GM21515 (cell line): ENCODE data around the gene FGF1.

Experiments
- ATAC-seq: cut with Tn5 transposase; IDR thresholded peaks from one replicate; pipeline ENCODE4 v1.9.1; 2021; ENCODE audit not compliant: unreplicated experiment

FGF1 gene

DNA sequence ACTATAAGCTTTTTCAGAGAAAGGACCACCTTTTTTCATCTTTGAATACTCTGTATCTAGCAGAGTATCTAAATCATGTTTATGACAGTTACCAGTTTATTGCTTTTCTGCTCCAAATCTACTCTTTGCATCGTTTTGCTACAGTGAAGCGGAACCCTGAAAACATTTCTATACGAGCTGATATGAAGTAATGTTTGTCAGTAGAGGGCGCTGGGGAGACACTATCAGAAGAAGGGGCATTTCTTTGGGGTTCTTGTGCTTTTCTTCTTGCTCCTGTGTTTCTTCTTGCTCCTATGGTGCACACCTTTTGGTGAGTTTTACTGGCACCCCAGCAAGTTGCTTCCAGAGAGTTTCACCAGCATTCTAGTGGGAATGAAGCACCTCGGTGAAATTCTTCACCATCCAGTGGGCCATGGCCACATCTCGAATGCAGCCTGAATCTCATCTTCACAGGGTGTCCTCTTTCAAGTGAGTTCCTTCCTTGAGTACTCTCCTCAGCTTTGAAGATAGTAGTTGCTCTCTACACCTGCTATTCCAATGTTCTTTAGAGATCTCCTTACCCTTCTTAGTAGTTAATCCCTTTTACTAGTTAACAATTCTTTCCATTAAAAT lies 98.4 kb downstream of the FGF1 start:
- ATAC-seq = no peak

DNA sequence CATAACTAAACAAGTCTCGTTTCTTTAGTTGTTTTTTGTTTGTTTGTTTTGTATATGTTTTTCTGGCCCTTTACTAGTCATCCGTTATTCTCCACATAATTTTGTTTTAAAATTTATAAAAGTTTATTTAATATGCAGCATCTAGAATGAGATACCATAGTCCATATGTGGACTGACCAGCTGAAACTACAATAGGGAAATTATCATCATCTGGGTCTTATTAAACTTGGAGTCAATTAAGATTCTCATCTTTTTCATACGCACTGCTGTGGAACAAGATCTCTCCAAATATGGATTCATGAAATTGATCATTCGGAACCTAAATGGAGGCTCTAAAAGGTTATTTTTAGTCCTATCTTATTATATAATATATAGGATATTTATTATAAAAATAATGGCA lies 99.3 kb downstream of the FGF1 start:
- ATAC-seq = no peak

DNA sequence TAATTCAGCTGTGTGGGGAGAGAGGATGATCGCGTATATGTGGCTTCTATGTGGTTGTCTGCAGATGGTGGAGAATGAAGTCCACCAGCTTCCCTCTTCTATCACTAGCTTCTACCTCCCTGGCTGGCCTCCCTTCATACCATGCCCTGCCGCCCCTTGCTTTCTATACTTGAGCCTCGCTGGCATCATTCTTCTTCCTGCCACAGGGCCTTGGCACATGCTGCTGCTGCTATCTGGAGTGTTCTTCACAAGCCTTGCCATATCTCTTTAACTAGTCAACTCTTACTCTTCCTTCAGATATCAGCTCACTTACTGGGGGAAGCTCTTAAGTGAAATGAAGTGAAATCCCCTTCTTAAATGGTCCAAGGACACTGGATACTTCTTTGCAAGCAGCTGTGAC lies 100.4 kb downstream of the FGF1 start:
- ATAC-seq = no peak

DNA sequence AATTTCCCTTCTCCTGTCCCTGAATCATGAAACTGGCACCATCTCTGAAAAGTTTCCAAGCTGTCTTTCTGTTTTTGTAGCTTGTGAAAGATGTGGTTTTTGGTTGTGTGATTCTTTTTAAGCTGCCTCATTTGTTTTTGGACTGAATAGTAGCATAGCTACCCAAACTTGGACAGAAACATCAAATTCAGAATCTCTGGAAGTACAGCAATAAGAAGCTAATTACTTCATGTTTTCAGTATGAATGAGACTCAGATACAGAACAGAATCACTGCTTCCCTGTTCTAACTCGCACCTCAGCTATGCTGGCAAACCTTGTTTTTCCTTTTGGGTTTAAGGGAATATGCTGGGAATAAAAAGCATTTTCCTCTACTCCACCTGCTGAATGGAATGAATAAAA lies 101.0 kb downstream of the FGF1 start:
- ATAC-seq = no peak

DNA sequence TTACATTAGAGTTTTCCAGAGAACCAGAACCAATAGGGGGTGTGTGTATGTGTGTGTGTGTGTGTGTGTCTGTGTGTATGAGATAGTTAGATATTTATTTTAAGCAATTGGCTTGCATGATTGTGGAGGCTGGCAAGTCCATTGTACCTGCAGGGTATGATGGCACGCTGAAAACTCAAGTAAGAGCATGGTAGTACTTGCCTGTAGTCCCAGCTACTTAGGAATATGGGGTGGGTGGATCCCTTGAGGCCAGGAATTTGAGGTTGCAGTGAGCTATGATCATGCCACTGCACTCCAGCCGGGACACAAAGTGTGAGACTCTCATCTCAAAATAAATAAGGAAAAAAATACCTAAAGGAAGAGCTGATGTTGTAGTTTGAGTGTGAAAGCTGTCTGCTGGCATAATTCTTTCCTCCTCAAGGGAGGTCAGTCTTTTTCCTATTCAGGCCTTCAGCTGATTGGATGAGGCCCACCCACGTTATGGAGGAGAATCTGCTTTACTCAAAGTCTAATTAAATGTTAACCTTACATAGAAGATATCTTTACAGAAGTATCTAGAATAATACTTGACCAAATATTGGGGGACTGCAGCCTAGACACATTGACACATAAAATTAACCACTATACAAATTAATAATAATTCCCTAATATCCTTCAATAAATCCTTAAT lies 107.6 kb downstream of the FGF1 start:
- no peak for ATAC-seq

DNA sequence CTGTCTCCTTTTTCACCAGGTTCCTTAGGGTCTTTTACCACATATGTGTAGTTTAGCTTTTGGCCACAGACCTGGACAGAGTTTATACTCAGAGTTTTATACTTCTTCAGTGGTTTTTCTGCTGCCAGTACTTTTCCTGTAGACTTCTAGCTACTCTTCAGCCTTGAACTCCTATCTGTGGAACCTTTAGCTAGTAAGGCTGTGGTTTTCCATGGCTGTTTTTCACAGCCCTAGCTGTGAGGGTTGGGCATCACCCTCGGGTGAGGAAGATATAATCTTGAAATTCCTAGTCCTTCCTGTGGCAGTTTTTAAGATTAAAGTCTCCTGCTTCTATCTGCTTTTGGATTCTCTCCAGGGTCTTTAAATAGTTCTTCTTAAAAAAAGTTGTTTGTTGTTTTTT lies 109.1 kb downstream of the FGF1 start:
- no peak for ATAC-seq

DNA sequence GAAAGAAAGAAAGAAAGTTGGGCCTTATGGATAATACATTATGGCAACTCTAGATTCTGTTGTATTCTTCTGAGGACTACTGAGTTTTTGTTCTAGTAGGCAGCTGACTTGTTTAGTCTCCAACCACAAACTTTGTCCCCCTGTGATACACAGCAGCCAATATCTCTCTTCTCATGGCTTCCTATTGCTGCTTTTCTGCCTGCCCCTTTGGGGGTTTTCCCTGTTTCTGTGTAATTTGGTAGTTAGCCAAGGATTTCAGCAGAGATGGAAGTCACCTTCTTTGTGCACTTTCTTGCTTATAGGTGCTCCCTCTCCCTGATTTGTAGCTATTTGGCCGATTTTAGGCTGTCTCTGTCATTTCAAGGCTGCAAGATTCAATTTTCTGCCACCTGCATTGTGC lies 109.6 kb downstream of the FGF1 start:
- no peak for ATAC-seq

DNA sequence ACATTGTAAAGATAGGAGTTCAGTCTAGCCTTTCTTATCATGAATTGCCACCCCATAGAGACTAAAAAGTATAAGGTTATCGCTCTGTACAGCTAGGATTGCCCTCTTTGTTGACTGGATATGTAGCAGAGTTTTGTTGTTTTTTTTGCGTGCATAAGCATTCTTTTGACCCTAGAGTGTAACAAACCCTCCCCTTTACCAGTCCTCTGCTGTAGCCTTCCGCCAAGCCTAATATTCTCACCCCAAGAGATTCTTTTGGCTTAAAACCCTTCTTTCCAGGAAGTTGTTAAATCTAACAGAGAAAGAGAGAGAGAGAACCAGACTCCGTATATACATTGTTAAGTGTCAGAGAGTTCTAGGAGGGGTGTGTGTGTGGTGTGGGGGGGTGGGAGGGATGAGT lies 113.9 kb downstream of the FGF1 start:
- no peak for ATAC-seq

DNA sequence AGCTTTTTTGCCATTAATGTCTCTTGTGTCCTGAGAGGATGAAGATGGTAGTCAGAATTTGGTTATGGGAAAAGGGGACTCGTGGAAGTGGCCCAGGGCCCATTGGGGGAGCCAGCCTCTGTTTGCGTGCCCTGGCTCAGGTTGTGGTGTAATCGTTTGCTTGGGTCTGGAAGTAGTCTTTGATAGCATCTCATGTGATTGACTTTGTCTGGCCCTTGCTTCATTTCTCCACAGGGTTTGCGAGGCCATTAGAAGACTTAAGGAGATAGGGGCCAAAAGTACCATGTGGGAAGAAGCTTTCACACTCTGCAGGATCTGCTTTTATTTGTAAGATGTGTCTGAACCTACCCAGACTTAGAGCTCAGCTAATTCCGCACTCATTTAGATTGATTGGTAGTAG lies 114.5 kb downstream of the FGF1 start:
- ATAC-seq = no peak

DNA sequence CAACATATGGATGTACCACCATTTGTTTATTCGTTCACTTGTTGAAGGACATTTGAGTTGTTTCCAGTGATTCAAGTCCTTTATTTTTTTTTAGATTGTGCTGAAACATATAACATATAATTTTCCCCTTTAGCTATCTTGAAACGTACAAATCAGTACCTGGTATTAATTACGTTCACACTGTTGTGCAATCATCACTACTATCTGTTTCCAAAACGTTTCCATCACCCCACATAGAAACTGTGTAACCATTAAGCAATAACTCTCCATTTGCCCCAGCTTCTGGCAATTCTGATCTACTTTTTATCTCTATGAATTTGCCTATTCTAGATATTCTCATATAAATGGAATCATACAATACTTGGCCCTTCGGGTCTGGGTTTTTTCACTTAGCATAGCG lies 116.0 kb downstream of the FGF1 start:
- no peak for ATAC-seq

DNA sequence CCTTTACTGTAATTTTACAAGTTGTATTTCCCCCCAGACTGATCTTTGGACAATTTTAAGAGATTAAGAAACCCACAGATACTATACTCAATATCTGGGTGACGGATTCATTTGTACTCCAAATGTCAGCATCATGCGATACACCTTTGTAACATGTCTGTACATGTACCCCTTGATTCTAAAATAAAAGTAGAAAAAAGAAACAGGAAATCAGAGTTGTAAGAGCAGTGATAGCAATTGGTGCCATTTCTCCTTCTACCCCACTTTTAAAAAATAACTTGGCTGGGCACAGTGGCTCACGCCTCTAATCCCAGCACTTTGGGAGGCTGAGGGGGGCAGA lies 116.9 kb downstream of the FGF1 start:
- ATAC-seq = no peak

DNA sequence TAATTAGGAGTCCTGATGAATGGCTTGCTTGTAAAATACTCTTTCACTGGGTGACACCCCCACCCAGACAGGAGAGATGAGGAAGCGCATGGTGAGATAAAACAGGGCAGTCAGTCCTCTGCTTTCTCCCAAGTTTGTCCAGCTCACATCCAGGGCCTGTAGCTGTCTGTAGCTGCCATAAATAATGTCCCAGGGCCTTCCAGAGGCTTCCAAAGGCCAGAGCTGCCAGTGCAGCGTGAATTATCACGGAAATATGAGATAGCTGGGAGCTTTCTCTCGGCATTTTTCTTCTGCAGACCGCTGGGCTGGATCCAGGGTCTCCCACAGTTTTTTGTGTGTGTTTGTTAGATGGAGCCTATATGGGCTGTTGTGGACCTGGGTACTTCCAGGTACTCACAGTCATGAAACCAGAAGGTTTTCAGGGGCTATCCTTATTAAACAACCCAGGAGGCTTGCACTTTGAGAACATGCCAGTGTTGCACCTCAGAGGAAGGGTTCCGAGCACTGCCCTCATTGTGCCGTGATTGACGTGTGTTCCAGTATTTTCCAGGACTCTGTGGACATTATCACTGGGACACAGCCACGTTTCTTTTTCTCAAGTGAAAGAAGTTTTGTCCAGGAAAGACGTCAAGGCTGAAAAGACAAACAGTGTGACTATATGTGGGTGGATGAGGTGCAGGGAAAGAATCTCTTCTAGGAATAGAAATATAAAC lies 117.5 kb downstream of the FGF1 start:
- no peak for ATAC-seq

DNA sequence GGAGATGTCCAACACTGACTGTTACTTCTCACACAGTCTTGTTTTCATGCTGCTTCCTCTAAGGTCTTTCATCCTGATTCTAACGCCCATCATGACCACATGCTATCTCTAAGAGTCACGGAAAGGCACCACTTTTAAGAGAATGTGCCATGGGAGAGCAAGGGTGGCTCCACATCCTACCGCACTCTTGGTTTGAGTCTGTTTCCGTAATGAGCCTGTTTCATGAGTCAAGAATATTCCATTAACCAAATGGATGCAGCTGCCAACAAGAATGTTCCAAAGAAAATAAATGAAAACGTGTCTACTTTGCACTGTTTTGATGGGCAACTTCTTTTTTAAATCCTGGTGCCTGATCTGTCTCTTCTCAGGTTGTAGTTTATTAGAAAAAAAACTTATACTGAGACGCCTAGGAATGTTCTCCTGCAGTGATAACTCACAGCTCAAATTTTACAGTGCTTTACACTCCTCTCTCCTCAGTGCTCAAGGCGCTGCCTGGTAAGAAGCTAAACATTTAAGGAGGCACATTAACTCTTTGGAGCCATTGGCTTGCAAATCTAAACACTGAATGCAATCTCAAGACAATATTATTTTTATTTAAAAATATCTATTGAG lies 124.3 kb downstream of the FGF1 start:
- ATAC-seq = no peak

DNA sequence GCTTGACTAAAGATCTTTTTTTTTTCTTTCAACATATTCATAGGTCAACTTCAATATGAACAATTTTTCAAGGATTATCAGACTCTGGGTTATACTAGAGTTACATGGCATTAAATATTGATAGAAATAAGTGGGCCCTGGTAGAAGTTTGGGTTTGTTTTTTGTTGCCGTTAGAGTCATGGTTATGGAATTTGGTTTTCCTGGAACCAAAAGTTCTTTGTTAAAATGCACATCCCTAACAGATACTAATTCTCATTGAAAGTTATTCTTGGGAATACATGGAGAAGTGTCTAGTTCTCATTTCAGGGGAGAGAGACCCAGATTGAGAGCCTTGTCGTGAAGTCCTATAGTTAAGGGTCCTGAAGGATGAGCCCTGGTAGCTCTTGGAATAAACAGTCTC lies 124.9 kb downstream of the FGF1 start:
- ATAC-seq = no peak

DNA sequence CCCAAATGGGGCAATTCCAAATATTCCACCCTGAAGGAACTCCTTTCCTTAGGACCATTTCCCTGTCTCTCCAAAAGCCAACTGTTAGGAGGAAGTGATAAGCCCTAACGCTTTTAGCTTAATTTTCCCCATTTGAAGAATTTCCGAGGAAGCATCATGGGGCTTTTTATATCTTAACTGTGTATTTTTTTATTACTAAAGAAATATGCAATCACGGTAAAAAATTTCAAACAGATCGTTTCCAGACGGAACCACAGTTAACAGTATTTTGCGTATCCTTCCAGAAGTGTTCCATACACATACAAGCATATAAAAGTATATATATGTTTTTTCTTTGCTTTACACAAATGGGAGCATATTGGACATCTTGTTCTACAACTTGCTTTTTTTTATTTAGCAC lies 133.8 kb downstream of the FGF1 start:
- ATAC-seq = no peak

DNA sequence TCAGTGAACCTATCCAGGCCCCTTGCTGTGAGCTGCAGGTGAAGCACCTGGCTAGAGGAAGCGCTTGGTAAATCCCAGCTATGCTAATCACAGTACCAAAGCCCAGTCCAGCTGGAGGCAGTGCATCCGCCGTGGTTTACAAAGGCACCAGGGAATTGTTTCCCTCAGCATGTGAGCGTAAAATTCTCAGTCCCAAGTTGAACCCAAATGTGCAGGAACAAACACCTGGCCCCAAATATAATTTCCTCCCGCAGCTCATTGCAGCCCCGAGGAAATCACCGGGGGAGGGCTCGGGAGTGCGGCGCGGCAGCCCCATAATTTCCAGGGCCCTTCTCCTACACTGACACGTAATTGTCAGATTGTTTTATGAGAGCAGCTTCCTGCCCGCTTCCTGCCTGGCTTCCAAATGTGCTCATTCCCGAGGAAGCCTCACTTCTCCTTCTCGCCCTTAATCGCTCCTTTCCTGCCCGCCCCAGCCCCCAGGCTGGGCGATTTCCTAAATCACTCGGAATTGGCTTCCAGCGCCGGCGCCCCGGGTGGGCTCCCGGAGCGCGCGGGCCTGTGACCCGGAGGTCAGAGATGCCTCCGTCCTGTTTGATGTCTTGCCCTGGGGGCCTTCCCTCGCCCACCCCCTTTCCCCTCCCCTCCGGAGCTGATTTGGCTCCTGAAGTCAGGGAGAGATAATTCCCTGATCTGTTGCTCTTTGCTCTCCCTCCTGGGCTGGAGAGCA lies 134.4 kb downstream of the FGF1 start:
- no peak for ATAC-seq

DNA sequence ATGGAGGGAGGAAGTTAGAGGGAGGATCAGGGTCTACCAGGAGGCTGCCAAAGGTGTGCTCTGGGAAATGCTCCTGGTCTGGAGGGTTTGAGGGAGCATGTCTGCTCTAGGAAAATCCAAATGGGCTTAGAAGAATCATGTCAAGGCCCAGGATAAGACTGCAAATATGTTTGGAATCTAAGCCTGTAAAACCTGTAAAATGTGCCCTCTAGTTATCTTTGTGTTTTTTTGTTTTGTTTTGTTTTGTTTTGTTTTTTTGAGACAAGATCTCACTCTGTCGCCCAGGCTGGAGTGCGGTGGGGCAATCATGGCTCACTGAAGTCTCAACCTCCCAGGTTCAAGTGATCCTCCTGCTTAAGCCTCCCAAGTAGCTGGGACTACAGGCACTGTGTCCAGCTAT lies 135.4 kb downstream of the FGF1 start:
- no peak for ATAC-seq

DNA sequence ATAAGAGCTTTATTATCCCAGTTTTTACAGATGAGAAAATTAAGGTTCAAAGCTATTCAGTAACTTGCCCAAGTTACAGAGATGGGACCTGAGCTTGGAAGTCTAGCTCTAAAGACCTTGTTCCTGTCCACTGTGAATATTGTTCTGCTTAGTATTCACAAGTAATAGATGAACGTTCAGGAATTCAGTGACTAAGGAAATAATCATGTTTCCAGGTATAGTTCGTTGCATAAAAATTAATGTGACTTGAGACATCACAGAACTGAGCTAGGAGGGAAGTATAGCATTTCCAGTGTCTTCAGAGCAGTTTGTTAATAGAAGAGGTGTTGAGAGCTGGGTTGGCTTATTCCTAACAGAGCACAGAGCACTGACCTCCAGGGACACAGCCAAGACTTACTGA lies 136.1 kb downstream of the FGF1 start:
- ATAC-seq = no peak

DNA sequence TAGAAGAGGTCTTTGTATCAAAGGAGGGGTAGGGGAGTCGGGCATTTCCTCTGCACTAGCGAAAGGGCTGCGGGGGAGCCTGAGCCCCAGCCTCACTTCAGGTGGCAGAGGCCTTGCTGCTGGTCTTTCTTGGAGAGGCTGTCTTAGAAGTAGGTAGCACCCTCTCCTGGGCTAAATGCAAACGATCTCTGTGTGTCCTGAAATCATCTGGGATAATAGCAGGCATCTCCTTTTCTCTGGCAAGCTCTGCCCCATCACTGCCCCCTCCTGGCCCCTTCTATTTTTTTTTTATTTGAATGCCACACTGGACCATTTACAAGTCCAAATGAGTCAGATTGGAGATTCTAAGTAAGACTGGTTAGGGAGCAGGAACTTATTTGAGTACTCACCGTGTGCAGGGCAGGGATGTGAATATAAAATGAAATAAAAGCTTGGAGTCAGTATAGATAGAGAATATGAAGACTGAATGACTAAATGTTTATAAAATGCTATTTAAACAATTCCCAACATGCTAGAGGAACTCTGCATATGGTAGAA lies 137.1 kb downstream of the FGF1 start:
- ATAC-seq = no peak

DNA sequence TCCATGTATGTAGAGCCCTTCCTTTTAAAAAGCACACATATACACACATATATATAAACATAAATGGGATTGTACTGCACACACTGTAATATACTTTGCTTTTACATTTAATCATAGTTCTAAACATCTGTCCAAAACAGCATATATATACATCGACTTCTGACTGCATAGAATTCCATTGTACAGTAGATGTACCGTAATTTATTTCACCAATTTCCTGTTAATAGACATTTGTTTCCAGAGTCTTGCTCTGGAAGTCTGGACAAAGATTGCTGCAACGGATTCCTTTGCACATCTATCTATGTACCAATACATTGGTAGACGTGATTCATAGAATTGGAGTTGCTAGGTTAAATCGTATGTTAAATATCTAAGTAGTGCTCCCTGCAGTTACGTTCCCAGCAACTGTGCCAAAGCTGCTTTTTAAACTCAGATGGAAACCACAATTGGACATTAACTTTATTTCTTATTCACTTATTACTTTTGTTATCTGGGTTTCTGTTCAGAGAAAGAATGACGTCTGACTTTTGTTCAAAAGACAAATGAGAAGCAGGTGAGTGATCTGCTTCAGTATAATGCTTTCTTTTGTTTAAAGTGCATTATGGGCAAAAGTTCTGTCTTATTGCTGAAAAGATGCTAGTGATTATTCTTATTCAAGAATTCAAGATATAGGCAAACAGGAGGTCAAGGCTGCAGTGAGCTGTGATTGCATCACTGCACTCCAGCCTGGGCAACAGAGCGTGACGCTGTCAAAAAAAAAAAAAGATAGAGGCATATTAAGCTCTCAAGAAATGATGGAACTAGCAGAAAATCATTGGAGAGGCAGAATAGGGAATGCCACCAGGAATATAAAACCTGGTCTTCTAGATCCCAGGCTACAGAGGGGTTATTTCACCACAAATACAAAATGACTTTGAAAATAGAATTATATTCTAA lies 138.2 kb downstream of the FGF1 start:
- no peak for ATAC-seq
